ENCODE measurements around the gene GARIN5A. TPM values are rescaled to one million over a fixed set of nuclear protein-coding genes. Genes with fewer than 3 reads are reported as not detected.

The GARIN5A gene
- total and polyA plus RNA-seq, 9 of the 15 experiments (the other 6 are each of a cell fraction or from before 2014, with no cell fraction given): 0.10 to 0.82 (median 0.23) TPM; not detected in 2

DNA sequence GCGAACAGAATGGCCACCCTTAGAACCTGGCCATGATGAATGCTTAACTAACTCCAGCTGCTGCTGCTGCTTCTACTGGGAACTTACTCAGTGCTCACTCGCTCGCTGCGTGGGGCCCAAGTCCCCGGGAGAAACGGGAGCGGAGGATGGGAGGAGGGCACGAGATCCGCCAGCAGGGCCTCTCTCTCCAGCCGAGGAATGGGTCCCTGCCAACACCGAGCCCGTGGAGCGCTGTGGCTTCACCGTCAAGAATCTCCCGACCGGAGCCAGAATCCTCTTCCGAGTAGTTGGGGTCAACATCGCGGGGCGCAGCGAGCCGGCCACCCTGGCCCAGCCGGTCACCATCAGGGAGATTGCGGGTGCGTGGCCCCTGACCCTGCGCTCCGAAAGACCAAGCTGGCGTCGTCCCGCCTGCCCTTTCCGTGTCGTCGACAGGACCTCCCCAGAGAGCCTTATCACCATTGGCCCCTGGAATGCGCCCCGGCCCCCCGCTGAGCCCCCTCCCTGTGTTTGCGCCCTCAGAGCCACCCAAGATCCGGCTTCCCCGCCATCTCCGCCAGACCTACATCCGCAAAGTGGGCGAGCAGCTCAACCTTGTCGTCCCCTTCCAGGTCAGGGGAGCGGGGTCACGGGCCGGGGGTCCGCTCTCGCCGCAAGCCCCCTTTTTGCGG lies 18.1 kb downstream of the GARIN5A start (continued):
- TF ChIP-seq, protein P1, sequence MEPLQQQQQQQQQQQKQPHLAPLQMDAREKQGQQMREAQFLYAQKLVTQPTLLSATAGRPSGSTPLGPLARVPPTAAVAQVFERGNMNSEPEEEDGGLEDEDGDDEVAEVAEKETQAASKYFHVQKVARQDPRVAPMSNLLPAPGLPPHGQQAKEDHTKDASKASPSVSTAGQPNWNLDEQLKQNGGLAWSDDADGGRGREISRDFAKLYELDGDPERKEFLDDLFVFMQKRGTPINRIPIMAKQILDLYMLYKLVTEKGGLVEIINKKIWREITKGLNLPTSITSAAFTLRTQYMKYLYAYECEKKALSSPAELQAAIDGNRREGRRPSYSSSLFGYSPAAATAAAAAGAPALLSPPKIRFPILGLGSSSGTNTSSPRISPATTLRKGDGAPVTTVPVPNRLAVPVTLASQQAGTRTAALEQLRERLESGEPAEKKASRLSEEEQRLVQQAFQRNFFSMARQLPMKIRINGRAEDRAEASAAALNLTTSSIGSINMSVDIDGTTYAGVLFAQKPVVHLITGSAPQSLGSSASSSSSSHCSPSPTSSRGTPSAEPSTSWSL (CRISPR knock-in tag; IDR thresholded peaks at IDR 0.05; ENCODE audit: borderline replicate concordance): no peak
- TF ChIP-seq XRCC3 (IDR thresholded peaks at IDR 0.05) (no peak), ARNT (IDR thresholded peaks at IDR 0.05) (no peak)

GRCh38 chr19:50457300-50457699 lies 19.3 kb downstream of the GARIN5A start:
- BruUV-seq (replicated peaks): no TSS peak
- DNase-seq (ENCODE audit: extremely low read depth in 1 of 4, low spot score in 3 of 4) (no peak), FAIRE-seq (no peak), ATAC-seq (no peak)
- Histone ChIP-seq H3K79me2 (ENCODE audit: control insufficient read depth, insufficient read depth, low read length) (no peaks in the 10 kb centered on the region), H2AFZ (ENCODE audit: low read depth, low read length) (no peak overlapping the region), H4K20me1 (replicated peaks; ENCODE audit: control insufficient read depth, insufficient read depth, low read length) (no peaks in the 10 kb centered on the region), H3K4me3 (no peak overlapping the region), H3K9ac (ENCODE audit: insufficient read depth in 1 of 2, low read depth in 2 of 2, low read length in 2 of 2) (no peak overlapping the region), H3K36me3 (ENCODE audit: control insufficient read depth, insufficient read depth, low read length) (no peaks in the 10 kb centered on the region), H3K4me2 (ENCODE audit: insufficient read depth, low read length) (no peak overlapping the region), H3K9me3 (replicated peaks; ENCODE audit: control insufficient read depth, insufficient read depth, low read depth, low read length) (no peaks in the 10 kb centered on the region), H3K9me1 (ENCODE audit: control insufficient read depth, insufficient read depth, low read length) (no peaks in the 10 kb centered on the region), H3K27me3 (ENCODE audit: control insufficient read depth in 2 of 2, insufficient read depth in 2 of 2, low read length in 2 of 2) (peaks cover 6 to 17% of the 10 kb centered on the region in 2 experiments; a peak in 4 of 5 replicates), H3K27ac (ENCODE audit: extremely low read depth, low read depth, low read length) (no peak overlapping the region), H3K4me1 (replicated peaks in 1 of 2; ENCODE audit: control insufficient read depth in 2 of 2, insufficient read depth in 2 of 2, low read length in 2 of 2) (peaks cover 4 to 23% of the 10 kb centered on the region in 2 experiments; a peak in 4 of 5 replicates)
- in situ Hi-C loops (cut with MboI) (no loop called here), intact Hi-C loops (cut with micrococcal nuclease) (no loop called here)
- CTCF ChIA-PET (ENCODE audit: low intra/inter-chr PET ratio): no interaction called here
- 3% methylated on average over 5 of the region's 5 CpGs for WGBS (ENCODE audit: insufficient coverage, low coverage, missing lambda C conversion rate)
- POLR2A ChIA-PET: interaction anchor here (0.6 to 1.1 kb wide), 4 partner anchors 11 to 87 kb away, joined by 3 to 5 read pairs (median 3); partner anchors contain the start of gene POLD1
- no peak for TF ChIP-seq TCF3 (CRISPR knock-in tag; IDR thresholded peaks at IDR 0.05)
- TF ChIP-seq SMARCC2 (IDR thresholded peaks at IDR 0.05; ENCODE audit: low read depth): no peak
- TF ChIP-seq SMAD1 (IDR thresholded peaks at IDR 0.05; ENCODE audit: low read depth, low read length, partially characterized antibody): no peak
- TF ChIP-seq ZNF395 (CRISPR knock-in tag; IDR thresholded peaks at IDR 0.05): no peak
- TF ChIP-seq ELF1 (tag; IDR thresholded peaks at IDR 0.05): no peak
- TF ChIP-seq THRB (CRISPR knock-in tag; conservative IDR thresholded peaks at IDR 0.05): no peak
- no peak for TF ChIP-seq MAFG (tag; conservative IDR thresholded peaks at IDR 0.05)
- no peak for TF ChIP-seq ZBTB49 (CRISPR knock-in tag; IDR thresholded peaks at IDR 0.05; ENCODE audit: borderline replicate concordance)
- no peak for TF ChIP-seq TAF9B (IDR thresholded peaks at IDR 0.05; ENCODE audit: partially characterized antibody)
- TF ChIP-seq XRCC5 (IDR thresholded peaks at IDR 0.05; ENCODE audit: low read depth, low read length): no peak
- TF ChIP-seq SRSF3 (IDR thresholded peaks at IDR 0.05; ENCODE audit: insufficient read depth, low read length): no peak
- TF ChIP-seq ZBED1 (IDR thresholded peaks at IDR 0.05): no peak
